ENCODE data around the gene TNRC6C. TPM values are rescaled to one million over a fixed set of nuclear protein-coding genes. Genes with fewer than 3 reads are reported as not detected.

Gene TNRC6C
- total and polyA plus RNA-seq, 4 donors: 1.3 to 7.7 (median 2.9) TPM

- H3K36me3 ChIP-seq (ENCODE audit: control insufficient read depth in 4 of 4, insufficient read depth in 3 of 4, low read depth in 1 of 4, low read length in 3 of 4): peaks cover 3 to 35% (median 13%) of the 10 kb centered on the region in 4 donors
- no peak overlapping the region for H3K4me3 ChIP-seq (ENCODE audit: low read depth in 1 of 3, low read length in 3 of 3)
- no peak overlapping the region for H3K27ac ChIP-seq (ENCODE audit: low read depth in 1 of 2, low read length in 2 of 2)
- H3K9ac ChIP-seq (ENCODE audit: low read depth in 1 of 2, low read length in 2 of 2): no peak overlapping the region
- no peaks in the 10 kb centered on the region for H3K4me1 ChIP-seq (ENCODE audit: control insufficient read depth in 4 of 4, insufficient read depth in 4 of 4, low read length in 3 of 4)
- 97% methylated on average over 28 of the region's 28 CpGs for WGBS
- H3K27me3 ChIP-seq (ENCODE audit: control insufficient read depth in 4 of 4, insufficient read depth in 4 of 4, low read length in 3 of 4): no peaks in the 10 kb centered on the region
- TF ChIP-seq REST (IDR thresholded peaks at IDR 0.05) (no peak), FOXA1 (IDR thresholded peaks at IDR 0.05) (no peak), YY1 (IDR thresholded peaks at IDR 0.05) (no peak), GABPA (IDR thresholded peaks at IDR 0.05 in 1 of 2, conservative IDR thresholded peaks at IDR 0.05 in 1 of 2) (no peak), TAF1 (conservative IDR thresholded peaks at IDR 0.05) (no peak), ATF3 (IDR thresholded peaks at IDR 0.05) (no peak), SP1 (IDR thresholded peaks at IDR 0.05) (no peak), EGR1 (IDR thresholded peaks at IDR 0.05; ENCODE audit: low read depth in 2 of 2) (no peak), JUND (IDR thresholded peaks at IDR 0.05) (no peak), FOXA2 (IDR thresholded peaks at IDR 0.05) (no peak), RAD21 (IDR thresholded peaks at IDR 0.05) (no peak), NR2F2 (IDR thresholded peaks at IDR 0.05) (no peak), HNF4G (IDR thresholded peaks at IDR 0.05) (no peak), MAX (IDR thresholded peaks at IDR 0.05) (no peak), ZBTB33 (IDR thresholded peaks at IDR 0.05) (no peak), RXRA (IDR thresholded peaks at IDR 0.05) (no peak), HNF4A (conservative IDR thresholded peaks at IDR 0.05) (no peak)
- TF ChIP-seq, protein P1, sequence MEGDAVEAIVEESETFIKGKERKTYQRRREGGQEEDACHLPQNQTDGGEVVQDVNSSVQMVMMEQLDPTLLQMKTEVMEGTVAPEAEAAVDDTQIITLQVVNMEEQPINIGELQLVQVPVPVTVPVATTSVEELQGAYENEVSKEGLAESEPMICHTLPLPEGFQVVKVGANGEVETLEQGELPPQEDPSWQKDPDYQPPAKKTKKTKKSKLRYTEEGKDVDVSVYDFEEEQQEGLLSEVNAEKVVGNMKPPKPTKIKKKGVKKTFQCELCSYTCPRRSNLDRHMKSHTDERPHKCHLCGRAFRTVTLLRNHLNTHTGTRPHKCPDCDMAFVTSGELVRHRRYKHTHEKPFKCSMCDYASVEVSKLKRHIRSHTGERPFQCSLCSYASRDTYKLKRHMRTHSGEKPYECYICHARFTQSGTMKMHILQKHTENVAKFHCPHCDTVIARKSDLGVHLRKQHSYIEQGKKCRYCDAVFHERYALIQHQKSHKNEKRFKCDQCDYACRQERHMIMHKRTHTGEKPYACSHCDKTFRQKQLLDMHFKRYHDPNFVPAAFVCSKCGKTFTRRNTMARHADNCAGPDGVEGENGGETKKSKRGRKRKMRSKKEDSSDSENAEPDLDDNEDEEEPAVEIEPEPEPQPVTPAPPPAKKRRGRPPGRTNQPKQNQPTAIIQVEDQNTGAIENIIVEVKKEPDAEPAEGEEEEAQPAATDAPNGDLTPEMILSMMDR (IDR thresholded peaks at IDR 0.05; ENCODE audit: low read depth, low read length, missing input control): no peak
- DNase-seq (ENCODE audit: low spot score): no peak
- H3K9me3 ChIP-seq (ENCODE audit: control insufficient read depth in 4 of 4, low read length in 3 of 4): no peaks in the 10 kb centered on the region
These were observed 146.0 kb downstream of the TNRC6C start for GRCh38 chr17:78104540-78104941.
